Measurements from ENCODE around the gene LRRC74B.

DNA sequence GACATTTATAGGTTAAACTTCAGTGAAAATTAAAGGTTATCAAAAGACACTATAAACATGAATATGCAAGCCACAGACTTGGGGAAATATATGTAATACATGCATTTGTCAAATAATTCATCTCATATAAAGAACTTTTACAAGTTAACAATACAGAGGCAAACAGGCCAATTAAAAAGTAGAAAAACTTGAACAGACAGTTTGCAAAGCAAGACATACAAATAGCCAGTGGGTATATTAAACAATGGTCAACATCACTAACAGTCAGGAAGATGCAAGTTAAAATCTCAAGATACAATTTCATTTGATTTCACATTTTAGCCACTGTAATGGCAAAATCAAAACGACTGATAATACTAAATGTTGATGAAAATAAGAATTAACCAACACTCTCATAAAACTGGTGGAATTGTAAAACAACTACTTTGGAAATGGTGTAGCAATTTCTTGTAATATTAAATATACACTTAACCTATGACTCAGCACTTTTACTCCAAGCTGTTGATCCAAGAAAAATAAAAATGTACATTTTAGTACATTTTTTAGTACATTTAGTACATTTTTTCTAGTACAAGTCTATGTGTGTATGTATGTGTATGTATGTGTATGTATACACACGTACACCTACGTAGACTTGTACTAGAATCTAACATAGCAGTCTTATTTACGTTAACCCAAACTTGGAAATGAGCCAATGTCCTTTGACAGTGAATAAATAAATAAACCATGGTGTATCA lies 62.8 kb downstream of the LRRC74B start:
- TF ChIP-seq, protein P1, sequence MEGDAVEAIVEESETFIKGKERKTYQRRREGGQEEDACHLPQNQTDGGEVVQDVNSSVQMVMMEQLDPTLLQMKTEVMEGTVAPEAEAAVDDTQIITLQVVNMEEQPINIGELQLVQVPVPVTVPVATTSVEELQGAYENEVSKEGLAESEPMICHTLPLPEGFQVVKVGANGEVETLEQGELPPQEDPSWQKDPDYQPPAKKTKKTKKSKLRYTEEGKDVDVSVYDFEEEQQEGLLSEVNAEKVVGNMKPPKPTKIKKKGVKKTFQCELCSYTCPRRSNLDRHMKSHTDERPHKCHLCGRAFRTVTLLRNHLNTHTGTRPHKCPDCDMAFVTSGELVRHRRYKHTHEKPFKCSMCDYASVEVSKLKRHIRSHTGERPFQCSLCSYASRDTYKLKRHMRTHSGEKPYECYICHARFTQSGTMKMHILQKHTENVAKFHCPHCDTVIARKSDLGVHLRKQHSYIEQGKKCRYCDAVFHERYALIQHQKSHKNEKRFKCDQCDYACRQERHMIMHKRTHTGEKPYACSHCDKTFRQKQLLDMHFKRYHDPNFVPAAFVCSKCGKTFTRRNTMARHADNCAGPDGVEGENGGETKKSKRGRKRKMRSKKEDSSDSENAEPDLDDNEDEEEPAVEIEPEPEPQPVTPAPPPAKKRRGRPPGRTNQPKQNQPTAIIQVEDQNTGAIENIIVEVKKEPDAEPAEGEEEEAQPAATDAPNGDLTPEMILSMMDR (IDR thresholded peaks at IDR 0.05): no peak
- no peak for TF ChIP-seq POLR2A (IDR thresholded peaks at IDR 0.05)
